Upper lobe of left lung (tissue), 6 donors: Measurements from ENCODE around the gene RGS7. TPM values are rescaled to one million over a fixed set of nuclear protein-coding genes. Genes with fewer than 3 reads are reported as not detected.

Experiments used
- ATAC-seq, 2 donors: fragments of 200-7000 bp; cut with Tn5 transposase; one replicate each; pipeline ENCODE4 v1.9.1; 2022; ENCODE audit warnings: mild to moderate bottlenecking in 2 of 2, moderate library complexity in 2 of 2; ENCODE audit not compliant: low FRiP score in 2 of 2
- DNase-seq, 2 donors: peaks; one replicate each; pipeline ENCODE4 v3.0.0-alpha.2; 2019 to 2020
- H3K27ac ChIP-seq, 4 donors: fragments of 200-600 bp; sonication (generic); one replicate each; pipeline ENCODE4 v1.5.1; 2016 to 2019
- H3K27me3 ChIP-seq, 4 donors: fragments of 200-600 bp; sonication (generic); one replicate each; pipeline ENCODE4 v1.5.1; 2017 to 2019
- H3K36me3 ChIP-seq, 4 donors: fragments of 200-600 bp; sonication (generic); one replicate each; pipeline ENCODE4 v1.5.1; 2016 to 2019
- H3K4me1 ChIP-seq, 4 donors: fragments of 200-600 bp; sonication (generic); one replicate each; pipeline ENCODE4 v1.5.1; 2018 to 2019
- H3K4me3 ChIP-seq, 4 donors: fragments of 200-600 bp; sonication (generic); one replicate each; pipeline ENCODE4 v1.5.1; 2017 to 2019; ENCODE audit warnings: mild to moderate bottlenecking in 2 of 4, moderate library complexity in 1 of 4
- H3K9me3 ChIP-seq, 4 donors: fragments of 200-600 bp; sonication (generic); one replicate each; pipeline ENCODE4 v1.5.1; 2018 to 2019
- EP300 ChIP-seq, 4 donors: sonication (generic); formaldehyde crosslinking; IDR thresholded peaks; one replicate each; pipeline ENCODE4 v1.5.1; 2017; ENCODE audit warnings: antibody characterized with exemption in 4 of 4, control low read depth in 2 of 4
- POLR2A ChIP-seq, 4 donors: fragments of 450-650 bp; IDR thresholded peaks; one replicate each; pipeline ENCODE4 v1.5.1; 2016 to 2017; ENCODE audit warnings: antibody characterized with exemption in 4 of 4, mild to moderate bottlenecking in 2 of 4
- POLR2AphosphoS5 ChIP-seq, 2 donors: sonication (generic); formaldehyde crosslinking; IDR thresholded peaks; one replicate each; pipeline ENCODE4 v1.5.1; 2017; ENCODE audit warnings: antibody characterized with exemption in 2 of 2
- WGBS, 2 donors: methylation state at CpG; one replicate each; pipeline ENCODE4 v1.1.5; 2017 to 2018; 5-methylcytosine and 5-hydroxymethylcytosine counted together
- total RNA-seq, 6 donors: library from RNA; depleted of rRNA in 4 of 6; stranded (reverse); fragments of >200 nt in 4 of 6; gene quantifications; one replicate each; pipeline versions ENCODE4 v1.1.0 to v1.2.1, GENCODE V29; 2016 to 2021
- TF ChIP-seq, protein P1 (sequence below), 6 experiments: fragments of 450-650 bp in 4 of 6; fragments of 200-600 bp in 2 of 6; sonication (generic) in 2 of 6; IDR thresholded peaks; one replicate each; pipeline ENCODE4 v1.5.1; 2016 to 2019; ENCODE audit warnings: antibody characterized with exemption in 6 of 6
- donor health status: DM: no; HTN: no; CAD: no; lungs with moderate emphysema.
- donor health status: DM: no; HTN: yes; CAD: no; lungs with severe emphysema.

RGS7 gene
- total RNA-seq, 6 donors from 2014 or later, result 0.15 TPM; not detected in 5

DNA sequence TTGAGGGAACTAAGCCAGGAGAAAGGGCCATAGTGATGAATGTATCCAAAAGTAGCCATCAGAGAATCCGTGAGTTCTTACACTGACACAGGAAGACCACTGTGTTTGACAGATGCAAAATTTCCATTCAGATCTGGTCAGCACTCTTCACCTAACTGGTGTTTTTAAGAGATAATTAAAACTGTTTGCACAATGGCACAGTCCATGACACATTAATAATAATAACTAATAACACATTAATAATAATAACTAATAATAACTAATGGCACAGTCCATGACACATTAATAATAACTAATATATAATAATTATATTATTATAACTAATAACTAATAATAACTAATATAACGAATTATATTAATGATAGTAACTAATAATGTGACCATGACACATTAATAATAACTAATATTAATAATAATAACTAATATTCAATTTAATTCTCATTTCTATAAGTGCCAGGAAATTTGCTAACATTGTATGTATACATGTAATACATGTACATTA lies 195.8 kb downstream of the RGS7 start:
- H3K36me3 ChIP-seq, result no peaks in the 10 kb centered on the region
- TF ChIP-seq EP300 (IDR thresholded peaks at IDR 0.05), result no peak
- TF ChIP-seq, protein P1, sequence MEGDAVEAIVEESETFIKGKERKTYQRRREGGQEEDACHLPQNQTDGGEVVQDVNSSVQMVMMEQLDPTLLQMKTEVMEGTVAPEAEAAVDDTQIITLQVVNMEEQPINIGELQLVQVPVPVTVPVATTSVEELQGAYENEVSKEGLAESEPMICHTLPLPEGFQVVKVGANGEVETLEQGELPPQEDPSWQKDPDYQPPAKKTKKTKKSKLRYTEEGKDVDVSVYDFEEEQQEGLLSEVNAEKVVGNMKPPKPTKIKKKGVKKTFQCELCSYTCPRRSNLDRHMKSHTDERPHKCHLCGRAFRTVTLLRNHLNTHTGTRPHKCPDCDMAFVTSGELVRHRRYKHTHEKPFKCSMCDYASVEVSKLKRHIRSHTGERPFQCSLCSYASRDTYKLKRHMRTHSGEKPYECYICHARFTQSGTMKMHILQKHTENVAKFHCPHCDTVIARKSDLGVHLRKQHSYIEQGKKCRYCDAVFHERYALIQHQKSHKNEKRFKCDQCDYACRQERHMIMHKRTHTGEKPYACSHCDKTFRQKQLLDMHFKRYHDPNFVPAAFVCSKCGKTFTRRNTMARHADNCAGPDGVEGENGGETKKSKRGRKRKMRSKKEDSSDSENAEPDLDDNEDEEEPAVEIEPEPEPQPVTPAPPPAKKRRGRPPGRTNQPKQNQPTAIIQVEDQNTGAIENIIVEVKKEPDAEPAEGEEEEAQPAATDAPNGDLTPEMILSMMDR (IDR thresholded peaks at IDR 0.05), result no peak
- no peak for TF ChIP-seq POLR2A (IDR thresholded peaks at IDR 0.05)
- TF ChIP-seq POLR2AphosphoS5 (IDR thresholded peaks at IDR 0.05), result no peak
- no peak overlapping the region for H3K27ac ChIP-seq
- H3K9me3 ChIP-seq, result no peaks in the 10 kb centered on the region
- 76 to 78% methylated on average over 2 of the region's 2 CpGs for whole genome bisulfite sequencing, 2 donors
- no peak overlapping the region for H3K4me3 ChIP-seq
- ATAC-seq, result no peak
- no peak for DNase-seq
- H3K4me1 ChIP-seq, result no peaks in the 10 kb centered on the region
- no peaks in the 10 kb centered on the region for H3K27me3 ChIP-seq

DNA sequence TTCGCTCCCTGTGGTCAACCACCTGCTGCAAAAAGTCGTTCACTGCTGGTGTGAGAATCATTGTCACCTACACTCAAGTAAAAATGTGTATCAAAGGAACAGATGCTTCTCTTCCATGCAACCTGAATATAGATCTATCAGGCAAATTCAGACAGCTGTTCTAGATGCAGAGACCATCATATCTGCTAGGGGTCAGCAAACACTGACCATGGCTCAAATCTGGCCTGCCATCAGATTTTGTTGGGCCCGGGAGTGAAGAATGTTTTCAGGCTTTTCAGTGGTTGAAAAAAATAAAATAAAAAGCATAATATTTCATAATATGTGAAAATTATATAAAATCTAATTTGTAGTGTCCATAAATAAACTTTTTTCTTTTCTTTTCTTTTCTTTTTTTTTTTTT lies 199.6 kb downstream of the RGS7 start:
- DNase-seq, result no peak
- ATAC-seq, result no peak

DNA sequence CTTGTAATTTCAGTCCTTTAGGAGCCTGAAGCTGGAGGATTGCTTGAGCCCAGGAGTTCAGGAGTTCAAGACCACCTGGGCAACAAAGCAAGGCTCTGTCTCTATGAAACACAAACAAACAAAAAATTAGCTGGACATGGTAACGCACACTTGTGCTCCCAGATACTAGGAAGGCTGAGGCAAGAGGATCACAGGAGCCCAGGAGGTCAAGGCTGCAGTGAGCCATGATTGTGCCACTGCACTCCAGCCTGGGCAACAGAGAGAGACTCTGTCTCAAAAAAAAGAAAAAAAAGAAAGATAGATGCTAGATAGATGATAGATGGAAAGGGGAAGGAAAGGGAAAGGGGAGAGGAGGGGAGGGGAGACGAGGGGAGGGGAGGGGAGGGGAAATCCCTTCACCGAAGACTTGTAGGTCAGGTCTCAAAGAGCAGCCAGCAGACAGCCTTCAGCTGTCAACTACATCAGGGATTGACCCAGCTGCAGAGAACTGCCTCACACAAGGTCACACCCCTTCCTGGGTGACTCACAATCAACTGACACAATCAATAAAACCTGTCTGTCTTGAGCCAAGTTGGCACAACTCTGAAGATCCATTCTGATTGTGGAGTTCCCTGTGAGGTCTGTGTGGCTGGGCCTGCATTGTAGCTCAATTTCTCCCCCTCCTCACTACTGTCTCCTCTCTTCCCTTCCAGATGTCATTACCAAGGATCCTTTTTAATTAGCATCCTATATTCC lies 200.6 kb downstream of the RGS7 start:
- H3K4me1 ChIP-seq, result no peaks in the 10 kb centered on the region
- TF ChIP-seq POLR2A (IDR thresholded peaks at IDR 0.05) (no peak), POLR2AphosphoS5 (IDR thresholded peaks at IDR 0.05) (no peak), EP300 (IDR thresholded peaks at IDR 0.05) (no peak)
- TF ChIP-seq, protein P1 (IDR thresholded peaks at IDR 0.05), result no peak
- no peaks in the 10 kb centered on the region for H3K27me3 ChIP-seq
- H3K4me3 ChIP-seq, result no peak overlapping the region
- no peaks in the 10 kb centered on the region for H3K9me3 ChIP-seq
- H3K36me3 ChIP-seq, result no peaks in the 10 kb centered on the region
- no peak for DNase-seq
- WGBS, 2 donors, result 33 to 40% methylated on average over 3 of the region's 3 CpGs
- H3K27ac ChIP-seq, result no peak overlapping the region
- peak in 1 of 2 donors; percentile 12 for ATAC-seq

More for the DNA sequence above, 199.6 kb downstream of the RGS7 start:
- no peak for TF ChIP-seq POLR2A (IDR thresholded peaks at IDR 0.05)
- TF ChIP-seq EP300 (IDR thresholded peaks at IDR 0.05), result no peak
- no peak for TF ChIP-seq POLR2AphosphoS5 (IDR thresholded peaks at IDR 0.05)
- TF ChIP-seq, protein P1 (IDR thresholded peaks at IDR 0.05), result no peak
- H3K9me3 ChIP-seq, result no peaks in the 10 kb centered on the region
- H3K36me3 ChIP-seq, result no peaks in the 10 kb centered on the region
- H3K27ac ChIP-seq, result no peak overlapping the region
- H3K4me3 ChIP-seq, result no peak overlapping the region
- no peaks in the 10 kb centered on the region for H3K4me1 ChIP-seq
- WGBS, 2 donors, result 76 to 78% methylated on average over 3 of the region's 3 CpGs
- H3K27me3 ChIP-seq, result no peaks in the 10 kb centered on the region

DNA sequence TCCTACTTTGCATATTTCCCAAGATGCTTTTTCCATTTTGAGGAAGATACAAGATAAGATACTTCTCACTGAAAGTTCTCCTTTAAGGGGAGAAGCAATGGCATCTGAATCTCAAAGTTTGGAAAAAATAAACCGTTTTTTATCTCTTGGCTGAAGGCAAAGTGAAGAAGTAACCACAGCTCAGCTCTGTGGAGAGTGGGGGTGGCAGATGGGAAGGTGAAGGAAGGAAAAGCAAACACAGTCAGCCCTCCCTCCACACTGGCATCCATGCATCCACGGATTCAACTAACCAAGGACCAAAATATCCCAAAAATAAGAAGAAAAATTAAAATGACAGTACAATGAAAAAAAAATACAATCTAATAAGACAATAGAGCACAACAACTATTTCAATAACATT lies 211.1 kb downstream of the RGS7 start:
- no peaks in the 10 kb centered on the region for H3K4me1 ChIP-seq
- no peak overlapping the region for H3K27ac ChIP-seq
- H3K4me3 ChIP-seq, result no peak overlapping the region
- TF ChIP-seq POLR2A (IDR thresholded peaks at IDR 0.05) (no peak), POLR2AphosphoS5 (IDR thresholded peaks at IDR 0.05) (no peak), EP300 (IDR thresholded peaks at IDR 0.05) (no peak)
- TF ChIP-seq, protein P1 (IDR thresholded peaks at IDR 0.05), result no peak
- WGBS, 2 donors, result 59 to 70% methylated on average over 2 of the region's 2 CpGs
- H3K9me3 ChIP-seq, result peaks cover 0 to 8% (median 0%) of the 10 kb centered on the region in 4 donors
- ATAC-seq (no peak), DNase-seq (no peak)
- no peaks in the 10 kb centered on the region for H3K36me3 ChIP-seq
- H3K27me3 ChIP-seq, result no peaks in the 10 kb centered on the region
